NCI-H146 treated with DMSO at 0.1 percent for 48 hours (cell line): ENCODE results near the gene PDLIM4.

Source experiments
- DNase-seq: peaks from one replicate; lab custom pipeline; 2025; ENCODE audit not compliant: unreplicated experiment; lab: John Stamatoyannopoulos, UW

Gene PDLIM4

GRCh38 chr5:132280371-132281240, 23.1 kb downstream of the PDLIM4 start:
- DNase-seq, result no peak

GRCh38 chr5:132281856-132282614, 24.5 kb downstream of the PDLIM4 start:
- DNase-seq, result no peak

- no peak for DNase-seq
These were observed 26.0 kb downstream of the PDLIM4 start for GRCh38 chr5:132283423-132284043.

GRCh38 chr5:132289097-132289496, 31.6 kb downstream of the PDLIM4 start:
- no peak for DNase-seq

GRCh38 chr5:132291026-132291425, 33.5 kb downstream of the PDLIM4 start:
- no peak for DNase-seq

GRCh38 chr5:132293066-132293991, 35.8 kb downstream of the PDLIM4 start:
- peak; percentile 57 for DNase-seq

- DNase-seq, result peak; percentile 70
These were observed 36.7 kb downstream of the PDLIM4 start, which contains the start of gene SLC22A4 for GRCh38 chr5:132293992-132294727. Gene SLC22A4, plus strand, starts transcription at chr5:132294394. Its CDS starts 223 bp downstream, at chr5:132294617.

- no peak for DNase-seq
These were observed 37.4 kb downstream of the PDLIM4 start for GRCh38 chr5:132294728-132295504.

GRCh38 chr5:132295505-132296411, 38.3 kb downstream of the PDLIM4 start:
- no peak for DNase-seq

- no peak for DNase-seq
These were observed 39.0 kb downstream of the PDLIM4 start for GRCh38 chr5:132296412-132297016.

GRCh38 chr5:132297211-132297940, 39.9 kb downstream of the PDLIM4 start:
- no peak for DNase-seq

GRCh38 chr5:132298298-132299212, 41.1 kb downstream of the PDLIM4 start:
- no peak for DNase-seq

- DNase-seq, result no peak
These were observed 42.4 kb downstream of the PDLIM4 start for GRCh38 chr5:132299917-132300316.

- no peak for DNase-seq
These were observed 43.3 kb downstream of the PDLIM4 start for GRCh38 chr5:132300577-132301343.
